Karpas-422 (cell line): ENCODE measurements around the gene CDCP1. TPM values are rescaled to one million over a fixed set of nuclear protein-coding genes. Genes with fewer than 3 reads are reported as not detected.

Source experiments
- DNase-seq: peaks from one replicate; pipeline ENCODE4 v3.0.0-alpha.2; 2015
- H2AFZ ChIP-seq: fragments of 200-600 bp; sonication (generic); 2 replicates; pipeline ENCODE4 v1.6.1; 2014; ENCODE audit warnings: antibody characterized with exemption, low read length, mixed read lengths
- H3K27ac ChIP-seq: fragments of 200-600 bp; sonication (generic); 2 replicates; pipeline ENCODE4 v1.5.1; 2014; ENCODE audit warnings: mild to moderate bottlenecking, low read length, moderate library complexity
- H3K27me3 ChIP-seq: fragments of 200-600 bp; sonication (generic); 2 replicates; pipeline ENCODE4 v1.6.1; 2014; ENCODE audit warnings: low read length, mixed read lengths
- H3K36me3 ChIP-seq: fragments of 200-600 bp; sonication (generic); 2 replicates; pipeline ENCODE4 v1.6.1; 2014; ENCODE audit warnings: low read length, mixed read lengths; ENCODE audit not compliant: insufficient read depth
- H3K4me1 ChIP-seq: fragments of 200-600 bp; sonication (generic); 2 replicates; pipeline ENCODE4 v1.6.1; 2014; ENCODE audit warnings: mild to moderate bottlenecking, low read length, mixed read lengths
- H3K4me2 ChIP-seq: fragments of 200-600 bp; sonication (generic); 2 replicates; pipeline ENCODE4 v1.6.1; 2014; ENCODE audit warnings: low read length, low read depth, mild to moderate bottlenecking; ENCODE audit not compliant: poor library complexity, severe bottlenecking
- H3K4me3 ChIP-seq: fragments of 200-600 bp; sonication (generic); 2 replicates; pipeline ENCODE4 v1.5.1; 2014; ENCODE audit warnings: mild to moderate bottlenecking, antibody characterized with exemption, low read length, mixed read lengths
- H3K79me2 ChIP-seq: fragments of 200-600 bp; sonication (generic); 2 replicates; pipeline ENCODE4 v1.6.1; 2014; ENCODE audit warnings: mild to moderate bottlenecking, low read length, mixed read lengths
- H3K9ac ChIP-seq: fragments of 200-600 bp; sonication (generic); 2 replicates; pipeline ENCODE4 v1.6.0; 2014; ENCODE audit warnings: low read length
- H3K9me2 ChIP-seq: fragments of 200-600 bp; sonication (generic), shearing (Covaris generic); replicated peaks from 2 replicates; pipeline ENCODE4 v1.6.0; 2014; ENCODE audit warnings: mild to moderate bottlenecking, low read length, moderate library complexity; ENCODE audit not compliant: insufficient read depth
- H3K9me3 ChIP-seq: fragments of 300-700, 200-600 bp; sonication (generic); 2 replicates; pipeline ENCODE4 v1.6.1; 2014; ENCODE audit warnings: low read length, mixed read lengths
- H4K20me1 ChIP-seq: fragments of 200-600 bp; sonication (generic); 2 replicates; pipeline ENCODE4 v1.6.1; 2014; ENCODE audit warnings: mild to moderate bottlenecking, antibody characterized with exemption, low read length, low read depth; ENCODE audit not compliant: insufficient read depth
- total RNA-seq: library from RNA; depleted of rRNA; stranded (reverse); fragments of >200 nt; shearing (Covaris generic); gene quantifications from 2 replicates; pipeline ENCODE4 v1.2.3, GENCODE V29; 2014; ENCODE audit warnings: low replicate concordance

The CDCP1 gene
- total RNA-seq, 1 experiment from 2014 or later: not detected

DNA sequence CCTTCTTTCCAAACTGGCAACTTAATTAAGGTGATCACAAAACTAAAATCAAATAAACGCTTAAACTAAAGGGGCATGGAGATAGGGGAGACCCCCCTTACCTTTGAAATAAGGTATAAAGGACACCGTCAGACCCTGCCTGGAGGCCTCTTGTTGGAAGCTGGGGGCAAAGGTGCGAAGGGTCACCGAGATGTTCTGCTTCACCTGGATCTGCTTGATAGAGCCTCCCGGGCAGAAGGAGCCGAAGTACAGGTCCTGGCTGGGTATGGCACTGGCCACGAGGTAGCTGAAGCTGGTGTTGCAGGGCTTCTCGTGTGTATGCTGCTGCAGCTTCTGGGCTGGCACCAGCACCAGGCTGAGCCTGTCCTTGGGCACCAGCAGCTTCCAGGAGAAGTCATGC, 53.0 kb downstream of the CDCP1 start:
- no peak for DNase-seq
- no peaks in the 10 kb centered on the region for H3K4me1 ChIP-seq

DNA sequence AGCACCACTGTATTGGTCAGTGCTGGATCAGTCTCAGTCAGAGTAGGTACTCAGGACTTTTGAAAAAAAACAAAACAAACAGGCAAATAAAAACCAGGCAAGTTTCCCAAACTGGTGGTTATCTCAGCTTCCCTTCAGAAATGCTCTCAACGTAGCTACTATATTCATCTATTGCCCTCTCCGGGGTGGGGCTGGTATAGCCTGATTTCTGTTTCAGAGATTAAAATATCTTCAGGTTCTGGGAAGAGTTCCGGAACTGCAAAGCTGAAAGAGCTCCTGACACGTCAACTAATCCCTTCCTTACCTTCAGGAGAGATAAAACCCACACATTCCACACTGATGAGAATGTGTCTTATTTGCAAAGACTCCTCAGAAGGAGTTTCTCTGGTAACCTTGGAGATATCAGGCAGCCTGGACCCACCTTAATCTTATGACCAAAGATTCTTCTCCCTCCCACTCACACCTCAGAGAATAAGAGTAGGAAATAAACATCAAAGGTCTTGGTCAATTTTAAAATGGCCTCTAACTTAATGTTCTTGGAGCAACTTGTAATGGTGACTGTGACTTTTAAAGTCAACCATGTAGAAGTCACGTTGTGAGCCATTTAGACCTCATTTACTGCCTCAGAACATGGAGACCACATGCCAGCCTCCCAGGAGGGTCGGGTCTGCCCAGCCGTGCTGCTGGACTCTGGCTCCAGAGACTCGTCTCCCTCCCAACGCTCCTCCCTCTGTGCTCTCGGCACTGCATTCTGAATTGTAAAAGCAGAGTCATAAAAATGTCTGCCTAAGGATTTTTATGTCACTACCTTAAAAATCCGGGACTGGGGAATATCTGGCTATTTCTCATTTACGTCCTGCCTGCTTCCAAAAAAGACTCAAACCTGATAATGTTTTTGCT, 53.8 kb downstream of the CDCP1 start:
- Histone ChIP-seq H3K4me1 (no peaks in the 10 kb centered on the region), H3K27me3 (no peaks in the 10 kb centered on the region), H3K27ac (no peak overlapping the region), H4K20me1 (no peaks in the 10 kb centered on the region), H3K4me2 (no peak overlapping the region), H3K36me3 (no peaks in the 10 kb centered on the region), H2AFZ (no peak overlapping the region), H3K79me2 (no peaks in the 10 kb centered on the region), H3K9me2 (no peaks in the 10 kb centered on the region), H3K9ac (no peak overlapping the region), H3K4me3 (no peak overlapping the region), H3K9me3 (no peaks in the 10 kb centered on the region)
- no peak for DNase-seq

More for the DNA sequence above, 53.0 kb downstream of the CDCP1 start:
- Histone ChIP-seq H3K9me2 (no peaks in the 10 kb centered on the region), H3K4me2 (no peak overlapping the region), H2AFZ (no peak overlapping the region), H4K20me1 (no peaks in the 10 kb centered on the region), H3K4me3 (no peak overlapping the region), H3K79me2 (no peaks in the 10 kb centered on the region), H3K9ac (no peak overlapping the region), H3K27me3 (no peaks in the 10 kb centered on the region), H3K9me3 (no peaks in the 10 kb centered on the region), H3K36me3 (no peaks in the 10 kb centered on the region), H3K27ac (no peak overlapping the region)

DNA sequence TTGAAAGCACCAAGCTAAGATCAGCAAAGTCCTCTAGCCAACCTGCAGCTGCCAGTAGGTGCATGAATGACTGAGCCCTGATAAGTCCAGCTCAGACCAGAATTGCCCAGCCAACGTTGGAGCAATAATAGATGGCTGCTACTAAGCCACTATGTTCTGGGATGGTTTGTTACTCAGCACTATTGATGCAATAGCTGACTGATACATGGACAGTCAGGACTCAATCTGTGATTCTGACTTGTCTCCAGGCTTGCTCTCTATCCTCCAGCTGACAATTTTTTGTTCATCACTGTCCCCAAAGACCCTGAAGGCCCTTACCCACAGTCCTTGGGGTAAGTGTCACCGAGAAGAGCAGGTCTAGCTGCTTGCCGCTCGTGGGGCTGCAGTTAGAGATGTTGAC, 55.3 kb downstream of the CDCP1 start:
- no peak for DNase-seq
- H3K27ac ChIP-seq: no peak overlapping the region
- H2AFZ ChIP-seq: no peak overlapping the region
- no peaks in the 10 kb centered on the region for H3K9me2 ChIP-seq
- H3K9me3 ChIP-seq: no peaks in the 10 kb centered on the region
- no peaks in the 10 kb centered on the region for H3K27me3 ChIP-seq
- no peaks in the 10 kb centered on the region for H3K4me1 ChIP-seq
- no peak overlapping the region for H3K4me2 ChIP-seq
- H3K4me3 ChIP-seq: no peak overlapping the region
- H4K20me1 ChIP-seq: no peaks in the 10 kb centered on the region
- H3K9ac ChIP-seq: no peak overlapping the region
- no peaks in the 10 kb centered on the region for H3K79me2 ChIP-seq
- no peaks in the 10 kb centered on the region for H3K36me3 ChIP-seq

DNA sequence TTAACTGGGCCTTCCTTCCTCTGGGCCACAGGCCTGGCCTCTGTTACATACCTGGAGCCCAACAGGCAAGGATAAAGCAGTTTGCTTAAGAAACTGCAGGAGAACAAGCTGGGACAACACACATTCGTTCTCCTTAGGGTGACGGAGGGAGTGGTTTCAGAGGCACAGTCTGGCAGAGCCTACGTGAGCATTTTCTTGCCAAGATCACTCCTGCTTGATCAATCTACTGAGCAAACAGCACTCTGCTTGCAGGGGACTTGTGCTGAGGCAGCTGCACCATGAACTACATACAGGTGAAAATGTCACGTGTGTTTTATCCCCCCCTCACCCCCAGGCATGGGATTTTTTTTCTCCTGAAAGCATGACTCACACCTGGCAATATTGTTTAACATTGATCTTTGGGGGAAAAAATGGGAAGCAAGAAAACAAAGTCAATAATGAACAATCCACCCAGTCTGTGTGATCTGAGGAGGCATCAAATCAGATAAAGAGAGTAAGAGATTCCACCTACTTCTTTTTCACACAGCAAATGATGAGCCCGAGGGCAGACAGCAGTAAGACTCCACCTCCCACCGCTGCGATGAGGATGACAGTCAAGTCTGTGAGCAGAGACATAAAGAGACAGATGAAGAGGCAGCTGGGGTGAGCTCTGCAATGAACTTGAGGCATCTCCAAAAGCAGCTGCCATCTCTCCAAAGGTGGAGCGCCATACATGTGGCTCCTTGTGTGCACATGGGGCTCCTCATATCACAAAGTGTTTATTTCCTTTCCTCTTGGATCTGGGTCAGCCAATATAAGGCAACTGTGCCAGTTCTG, 57.4 kb downstream of the CDCP1 start:
- Histone ChIP-seq H3K79me2 (no peaks in the 10 kb centered on the region), H2AFZ (no peak overlapping the region), H4K20me1 (no peaks in the 10 kb centered on the region), H3K4me2 (no peak overlapping the region), H3K4me1 (no peaks in the 10 kb centered on the region), H3K27ac (no peak overlapping the region), H3K27me3 (no peaks in the 10 kb centered on the region), H3K4me3 (no peak overlapping the region), H3K36me3 (no peaks in the 10 kb centered on the region), H3K9ac (no peak overlapping the region), H3K9me3 (no peaks in the 10 kb centered on the region), H3K9me2 (no peaks in the 10 kb centered on the region)
- no peak for DNase-seq

DNA sequence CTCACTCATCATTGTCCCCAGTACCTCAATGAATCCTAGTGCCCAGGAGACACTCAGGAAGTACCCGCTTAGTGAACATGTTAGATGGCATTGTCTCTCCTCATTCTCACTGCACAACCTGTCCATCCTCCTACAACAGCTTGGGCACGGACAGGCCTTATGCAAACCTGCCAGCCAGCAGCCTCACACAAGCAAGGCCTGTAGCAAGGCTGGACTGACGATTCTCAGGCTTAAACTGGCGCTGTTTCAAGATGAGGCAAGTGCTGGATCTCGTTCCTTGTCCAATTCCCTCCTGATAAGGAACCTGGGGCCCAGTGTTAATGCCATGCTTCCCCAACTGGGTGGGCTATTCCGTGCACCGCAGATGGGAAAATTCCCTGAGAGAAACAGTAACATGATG, 59.0 kb downstream of the CDCP1 start:
- Histone ChIP-seq H3K4me3 (no peak overlapping the region), H3K9ac (no peak overlapping the region), H3K27ac (no peak overlapping the region), H3K9me3 (no peaks in the 10 kb centered on the region), H3K9me2 (no peaks in the 10 kb centered on the region), H3K4me1 (no peaks in the 10 kb centered on the region), H3K4me2 (no peak overlapping the region), H2AFZ (no peak overlapping the region), H3K36me3 (no peaks in the 10 kb centered on the region), H4K20me1 (no peaks in the 10 kb centered on the region), H3K27me3 (no peaks in the 10 kb centered on the region), H3K79me2 (no peaks in the 10 kb centered on the region)
- DNase-seq: no peak

DNA sequence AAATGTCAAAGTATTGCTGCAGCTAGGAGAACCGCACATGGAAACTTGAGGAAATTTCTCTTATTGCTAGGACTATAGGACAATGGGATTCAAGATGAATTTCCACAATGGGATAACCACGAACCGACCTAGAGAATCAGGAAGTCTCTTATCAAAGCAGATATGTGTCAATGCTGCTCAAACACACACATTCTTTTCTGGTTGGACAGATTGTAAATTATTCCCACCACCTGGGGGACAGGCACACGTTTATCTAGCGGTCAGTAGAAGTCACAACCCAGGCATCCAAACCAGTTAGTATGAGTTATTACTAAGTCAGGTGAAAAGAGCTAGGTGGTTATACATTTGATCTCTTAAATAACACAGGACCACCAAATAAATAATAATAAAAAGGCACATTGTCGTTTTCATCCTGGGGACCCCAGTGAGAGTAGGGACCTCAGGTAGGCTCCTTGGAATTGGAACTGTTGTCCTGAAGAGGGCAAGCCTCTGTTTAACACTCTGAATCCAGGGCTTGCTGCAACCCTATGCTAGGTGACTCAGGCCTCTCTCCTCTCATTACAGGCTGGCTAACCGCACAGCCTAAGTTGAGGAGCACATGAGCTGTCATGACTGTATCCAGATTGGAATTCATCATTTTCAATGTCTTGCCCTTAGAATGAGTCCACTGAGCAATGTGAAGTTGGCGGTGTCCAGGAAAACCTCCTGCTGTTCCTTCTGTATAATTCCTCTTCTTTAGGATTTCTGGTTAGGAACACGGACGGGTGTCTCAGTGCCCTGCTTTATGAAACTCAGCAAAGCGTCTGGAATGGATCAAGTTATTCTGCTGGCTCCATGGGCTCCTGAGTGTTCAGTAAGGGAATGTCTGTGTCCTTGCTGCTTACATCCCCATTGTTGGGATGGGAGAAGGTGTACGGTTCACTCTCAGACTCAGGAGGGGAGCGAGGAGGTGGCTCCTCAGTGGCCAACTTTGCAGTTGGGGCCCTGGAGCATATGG, 61.1 kb downstream of the CDCP1 start:
- DNase-seq: no peak
- no peaks in the 10 kb centered on the region for H4K20me1 ChIP-seq
- no peaks in the 10 kb centered on the region for H3K9me2 ChIP-seq
- no peak overlapping the region for H2AFZ ChIP-seq
- H3K27ac ChIP-seq: no peak overlapping the region
- no peaks in the 10 kb centered on the region for H3K4me1 ChIP-seq
- H3K79me2 ChIP-seq: no peaks in the 10 kb centered on the region
- H3K4me2 ChIP-seq: no peak overlapping the region
- H3K36me3 ChIP-seq: no peaks in the 10 kb centered on the region
- H3K4me3 ChIP-seq: no peak overlapping the region
- H3K27me3 ChIP-seq: no peaks in the 10 kb centered on the region
- H3K9ac ChIP-seq: no peak overlapping the region
- H3K9me3 ChIP-seq: no peaks in the 10 kb centered on the region

DNA sequence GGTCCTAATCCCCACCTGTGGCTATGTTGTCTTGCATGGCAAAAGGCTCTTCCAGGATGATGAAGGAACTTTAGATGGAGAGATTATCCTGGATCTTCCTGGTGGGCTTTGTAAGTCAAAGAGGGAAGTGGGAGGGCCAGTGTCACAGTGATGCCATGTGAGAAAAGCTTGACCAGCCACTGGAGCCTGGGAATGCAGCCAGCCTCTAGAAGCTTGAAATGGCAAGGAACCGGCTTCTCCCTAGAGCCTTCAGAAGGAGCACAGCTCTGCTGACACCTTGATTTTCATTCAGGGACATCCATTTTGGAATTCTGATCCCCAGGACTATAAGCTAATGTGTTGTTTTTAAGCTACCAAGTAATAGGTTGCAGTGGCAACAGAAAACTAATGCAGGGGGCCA, 61.8 kb downstream of the CDCP1 start:
- Histone ChIP-seq H3K4me1 (peaks cover 6% of the 10 kb centered on the region), H3K79me2 (no peaks in the 10 kb centered on the region), H3K36me3 (no peaks in the 10 kb centered on the region), H3K9me2 (no peaks in the 10 kb centered on the region), H3K27me3 (no peaks in the 10 kb centered on the region), H3K4me3 (no peak overlapping the region), H3K4me2 (no peak overlapping the region), H3K27ac (no peak overlapping the region), H4K20me1 (no peaks in the 10 kb centered on the region), H2AFZ (no peak overlapping the region), H3K9me3 (no peaks in the 10 kb centered on the region), H3K9ac (no peak overlapping the region)
- no peak for DNase-seq
